HL-60/S4 treated with phorbol 12-myristate 13-acetate at 8.2 ng/mL for 4 days and 3 days (cell line): ENCODE results near the gene FGD5.
"Not testable (repeated sequence)": the region's sequence is repeated elsewhere in the genome, so short reads cannot be mapped to it uniquely, and the experiment has no call there.

Experiments used
- in situ Hi-C: fragments of 300-500 bp; cut with MboI; formaldehyde crosslinking; loops from 2 replicates; pipeline ENCODE4 v1.15.0; 2022; ENCODE audit warnings: low sequenced_read_pairs

Gene FGD5

GRCh38 chr3:14803981-14804834, 14.6 kb upstream of the FGD5 start:
- in situ Hi-C loops: no loop called here

- in situ Hi-C loops: no loop called here
Observed at GRCh38 chr3:14804835-14805780, 13.7 kb upstream of the FGD5 start.

GRCh38 chr3:14805961-14806537, 12.7 kb upstream of the FGD5 start:
- in situ Hi-C loops: no loop called here

- in situ Hi-C loops: no loop called here
Observed at GRCh38 chr3:14806641-14807263, 12.0 kb upstream of the FGD5 start.

- in situ Hi-C loops: no loop called here
Observed at GRCh38 chr3:14808025-14808424, 10.7 kb upstream of the FGD5 start.

- in situ Hi-C loops: no loop called here
Observed at GRCh38 chr3:14808502-14809266, 10.1 kb upstream of the FGD5 start.

- in situ Hi-C loops: not testable (repeated sequence)
Observed at GRCh38 chr3:14809611-14810010, 9.2 kb upstream of the FGD5 start.

- in situ Hi-C loops: no loop called here
Observed at GRCh38 chr3:14810070-14810791, 8.5 kb upstream of the FGD5 start.

GRCh38 chr3:14810801-14811661, 7.7 kb upstream of the FGD5 start:
- in situ Hi-C loops: no loop called here

- in situ Hi-C loops: no loop called here
Observed at GRCh38 chr3:14811684-14812083, 7.1 kb upstream of the FGD5 start.

GRCh38 chr3:14812196-14812790, 6.5 kb upstream of the FGD5 start:
- in situ Hi-C loops: no loop called here

GRCh38 chr3:14814411-14814871, 4.3 kb upstream of the FGD5 start:
- in situ Hi-C loops: no loop called here

GRCh38 chr3:14816359-14816758, 2.4 kb upstream of the FGD5 start:
- in situ Hi-C loops: no loop called here

GRCh38 chr3:14819671-14820070, 909 bp downstream of the FGD5 start:
- in situ Hi-C loops: no loop called here

- in situ Hi-C loops: no loop called here
Observed at GRCh38 chr3:14820156-14820555, 1.4 kb downstream of the FGD5 start.

GRCh38 chr3:14821151-14821550, 2.4 kb downstream of the FGD5 start:
- in situ Hi-C loops: no loop called here

GRCh38 chr3:14822134-14822533, 3.4 kb downstream of the FGD5 start:
- in situ Hi-C loops: no loop called here
